ENCODE data around the gene PHYKPL.

Gene PHYKPL

GRCh38 chr5:178186427-178186826 is 46.2 kb downstream of the PHYKPL start:
- no peak for DNase-seq (ENCODE audit: low spot score)

- no peak for DNase-seq (ENCODE audit: low spot score)
Observed at GRCh38 chr5:178182158-178182876, 50.3 kb downstream of the PHYKPL start.

GRCh38 chr5:178180141-178180863 is 52.3 kb downstream of the PHYKPL start:
- no peak for DNase-seq (ENCODE audit: low spot score)

- no peak for DNase-seq (ENCODE audit: low spot score)
Observed at GRCh38 chr5:178177569-178177968, 55.0 kb downstream of the PHYKPL start.

GRCh38 chr5:178176791-178177190 is 55.8 kb downstream of the PHYKPL start:
- no peak for DNase-seq (ENCODE audit: low spot score)

- DNase-seq (ENCODE audit: low spot score) = no peak
Observed at GRCh38 chr5:178174456-178174855, 58.1 kb downstream of the PHYKPL start.

- no peak for DNase-seq (ENCODE audit: low spot score)
Observed at GRCh38 chr5:178170455-178170854, 62.1 kb downstream of the PHYKPL start.

- no peak for DNase-seq (ENCODE audit: low spot score)
Observed at GRCh38 chr5:178165581-178165980, 67.0 kb downstream of the PHYKPL start.

GRCh38 chr5:178163772-178164735 is 68.5 kb downstream of the PHYKPL start:
- DNase-seq (ENCODE audit: low spot score) = peak; percentile 75

- no peak for DNase-seq (ENCODE audit: low spot score)
Observed at GRCh38 chr5:178162481-178162880, 70.1 kb downstream of the PHYKPL start.

- no peak for DNase-seq (ENCODE audit: low spot score)
Observed at GRCh38 chr5:178160176-178160575, 72.4 kb downstream of the PHYKPL start.
